ENCODE results near the gene RNF32. TPM values are rescaled to one million over a fixed set of nuclear protein-coding genes. Genes with fewer than 3 reads are reported as not detected.

Gene RNF32
- total RNA-seq, 3 donors from 2014 or later, result 0.98 to 2.9 (median 1.3) TPM

DNA sequence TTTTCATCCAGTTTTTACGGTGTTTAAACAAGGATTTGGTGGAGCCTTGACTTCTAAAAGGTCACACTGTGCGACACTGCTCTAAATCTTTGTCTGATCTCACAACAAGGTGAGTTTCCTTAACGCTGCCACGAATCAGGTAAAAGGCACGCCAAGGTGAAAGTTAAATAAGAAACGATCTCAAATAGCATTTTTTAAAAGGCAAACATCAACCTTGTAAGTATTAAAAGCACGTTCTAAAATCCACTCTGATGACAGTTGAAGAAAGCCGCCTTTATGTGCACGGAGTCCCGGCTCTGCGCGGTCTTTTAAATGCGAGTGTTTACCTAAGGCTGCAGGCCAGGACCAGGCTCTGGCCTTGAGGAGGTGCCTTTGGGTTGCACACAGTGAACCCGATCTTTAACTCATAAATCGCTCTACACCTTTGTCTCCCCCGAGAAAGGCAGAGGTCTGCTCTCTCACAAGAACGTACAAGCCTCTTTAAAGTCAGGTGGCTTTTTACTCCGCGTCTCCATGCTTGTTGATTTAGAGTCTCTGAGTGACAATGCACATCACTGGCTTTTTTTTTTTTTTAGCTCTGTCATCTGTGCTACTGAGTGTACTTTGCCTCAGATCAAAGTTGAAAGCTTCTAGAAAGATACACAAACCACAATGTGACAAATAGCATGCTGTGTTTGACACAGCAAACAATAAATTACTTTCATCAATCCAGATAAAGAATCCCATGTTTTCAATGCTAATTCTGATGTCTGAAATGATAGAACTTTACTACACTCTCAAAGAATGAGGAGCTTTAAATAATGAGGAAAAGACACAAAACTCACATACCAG, 25.9 kb upstream of the RNF32 start:
- intact Hi-C loops (cut with DNase I; ENCODE audit: low total_unique reads), result no loop called here
- Histone ChIP-seq H3K36me3 (no peaks in the 10 kb centered on the region), H3K27me3 (peaks cover 0 to 15% of the 10 kb centered on the region in 2 donors), H3K9me3 (no peaks in the 10 kb centered on the region), H3K27ac (no peak overlapping the region), H3K4me3 (no peak overlapping the region), H3K4me1 (no peaks in the 10 kb centered on the region)
- TF ChIP-seq, protein P1, sequence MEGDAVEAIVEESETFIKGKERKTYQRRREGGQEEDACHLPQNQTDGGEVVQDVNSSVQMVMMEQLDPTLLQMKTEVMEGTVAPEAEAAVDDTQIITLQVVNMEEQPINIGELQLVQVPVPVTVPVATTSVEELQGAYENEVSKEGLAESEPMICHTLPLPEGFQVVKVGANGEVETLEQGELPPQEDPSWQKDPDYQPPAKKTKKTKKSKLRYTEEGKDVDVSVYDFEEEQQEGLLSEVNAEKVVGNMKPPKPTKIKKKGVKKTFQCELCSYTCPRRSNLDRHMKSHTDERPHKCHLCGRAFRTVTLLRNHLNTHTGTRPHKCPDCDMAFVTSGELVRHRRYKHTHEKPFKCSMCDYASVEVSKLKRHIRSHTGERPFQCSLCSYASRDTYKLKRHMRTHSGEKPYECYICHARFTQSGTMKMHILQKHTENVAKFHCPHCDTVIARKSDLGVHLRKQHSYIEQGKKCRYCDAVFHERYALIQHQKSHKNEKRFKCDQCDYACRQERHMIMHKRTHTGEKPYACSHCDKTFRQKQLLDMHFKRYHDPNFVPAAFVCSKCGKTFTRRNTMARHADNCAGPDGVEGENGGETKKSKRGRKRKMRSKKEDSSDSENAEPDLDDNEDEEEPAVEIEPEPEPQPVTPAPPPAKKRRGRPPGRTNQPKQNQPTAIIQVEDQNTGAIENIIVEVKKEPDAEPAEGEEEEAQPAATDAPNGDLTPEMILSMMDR (IDR thresholded peaks at IDR 0.05), result no peak
- TF ChIP-seq POLR2A (IDR thresholded peaks at IDR 0.05), result no peak
- no peak for TF ChIP-seq POLR2AphosphoS5 (IDR thresholded peaks at IDR 0.05)
- no peak for DNase-seq (ENCODE audit: low spot score in 2 of 2)

- DNase-seq (ENCODE audit: low spot score in 2 of 2), result no peak
- no peaks in the 10 kb centered on the region for H3K36me3 ChIP-seq
- H3K27ac ChIP-seq, result no peak overlapping the region
- H3K4me1 ChIP-seq, result no peaks in the 10 kb centered on the region
- H3K27me3 ChIP-seq, result peaks cover 0 to 15% of the 10 kb centered on the region in 2 donors
- intact Hi-C loops (cut with DNase I; ENCODE audit: low total_unique reads), result no loop called here
- no peak for TF ChIP-seq POLR2A (IDR thresholded peaks at IDR 0.05)
- TF ChIP-seq POLR2AphosphoS5 (IDR thresholded peaks at IDR 0.05), result no peak
- TF ChIP-seq, protein P1 (IDR thresholded peaks at IDR 0.05), result no peak
- H3K9me3 ChIP-seq, result no peaks in the 10 kb centered on the region
- H3K4me3 ChIP-seq, result peak overlapping the region; percentile 24 to 48 (median 34)
Observed at GRCh38 chr7:156616269-156617202, 24.0 kb upstream of the RNF32 start.

DNA sequence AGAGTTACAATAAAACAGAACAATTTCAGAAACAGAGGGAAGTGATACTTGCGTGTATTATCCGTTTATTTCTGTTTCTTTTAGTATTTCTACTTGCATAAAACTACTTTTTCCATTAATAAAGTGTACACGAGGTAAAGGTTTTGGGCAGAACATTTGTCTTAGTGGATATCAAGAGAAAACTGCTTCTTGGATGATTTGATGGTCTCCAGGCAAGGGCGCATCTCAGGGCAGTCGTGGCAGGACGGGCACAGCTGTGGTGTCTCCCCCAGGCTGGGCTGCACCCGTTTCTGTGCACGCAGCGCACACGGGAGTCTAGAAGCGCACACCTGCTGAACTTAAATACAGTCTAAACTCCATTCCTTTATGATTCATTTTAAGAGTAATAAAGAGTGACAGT, 23.4 kb upstream of the RNF32 start:
- Histone ChIP-seq H3K27me3 (peaks cover 0 to 15% of the 10 kb centered on the region in 2 donors), H3K4me3 (no peak overlapping the region), H3K36me3 (no peaks in the 10 kb centered on the region), H3K9me3 (no peaks in the 10 kb centered on the region), H3K4me1 (no peaks in the 10 kb centered on the region), H3K27ac (no peak overlapping the region)
- no peak for DNase-seq (ENCODE audit: low spot score in 2 of 2)
- TF ChIP-seq POLR2AphosphoS5 (IDR thresholded peaks at IDR 0.05) (no peak), POLR2A (IDR thresholded peaks at IDR 0.05) (no peak)
- TF ChIP-seq, protein P1 (IDR thresholded peaks at IDR 0.05), result no peak
- intact Hi-C loops (cut with DNase I; ENCODE audit: low total_unique reads), result no loop called here

DNA sequence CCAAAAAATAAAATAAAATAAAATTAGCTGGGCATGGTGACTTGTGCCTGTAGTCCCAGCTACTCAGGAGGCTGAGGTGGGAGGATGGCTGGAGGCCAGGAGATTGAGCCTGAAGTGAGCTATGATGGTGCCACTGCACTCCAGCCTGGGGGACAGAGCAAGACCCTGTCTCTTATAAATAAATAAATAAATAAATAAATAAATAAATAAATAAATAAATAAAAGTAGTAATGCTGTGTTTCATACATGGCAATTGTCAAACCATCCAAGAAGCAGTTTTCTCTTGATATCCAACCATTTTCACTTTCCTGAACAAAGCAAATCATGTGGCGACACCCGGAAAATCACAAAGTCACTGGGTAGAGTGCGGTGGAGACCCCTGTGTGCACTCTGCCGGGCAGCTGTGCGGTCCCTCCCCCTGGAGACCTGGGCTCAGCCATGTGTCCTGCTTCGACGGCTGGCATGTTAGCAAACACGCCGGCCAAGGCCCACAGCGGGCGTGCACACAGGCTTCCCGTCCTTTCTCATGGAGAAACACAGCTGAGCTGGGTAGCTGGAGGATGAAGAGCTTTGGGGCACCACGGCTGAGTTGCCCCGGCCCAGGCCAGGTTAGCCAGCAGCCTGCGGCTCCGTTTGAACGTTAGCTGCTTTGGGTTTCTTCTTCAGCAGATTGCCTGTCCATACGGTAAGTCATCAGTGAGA, 22.3 kb upstream of the RNF32 start:
- H3K27ac ChIP-seq, result no peak overlapping the region
- no peak for DNase-seq (ENCODE audit: low spot score in 2 of 2)
- TF ChIP-seq POLR2AphosphoS5 (IDR thresholded peaks at IDR 0.05), result no peak
- TF ChIP-seq POLR2A (IDR thresholded peaks at IDR 0.05), result no peak
- TF ChIP-seq, protein P1 (IDR thresholded peaks at IDR 0.05), result no peak
- intact Hi-C loops (cut with DNase I; ENCODE audit: low total_unique reads), result no loop called here
- H3K27me3 ChIP-seq, result peaks cover 0 to 15% of the 10 kb centered on the region in 2 donors
- no peaks in the 10 kb centered on the region for H3K4me1 ChIP-seq
- no peak overlapping the region for H3K4me3 ChIP-seq
- no peaks in the 10 kb centered on the region for H3K36me3 ChIP-seq
- no peaks in the 10 kb centered on the region for H3K9me3 ChIP-seq
